OCI-LY1 (cell line): ENCODE results near the gene ZNF664.

Experiments
- H2AFZ ChIP-seq: fragments of 200-600 bp; sonication (generic), shearing (Covaris generic); 2 replicates; pipeline ENCODE4 v1.6.0; 2014; ENCODE audit warnings: antibody characterized with exemption, mild to moderate bottlenecking, low read length
- H3F3A ChIP-seq: fragments of 200-600 bp; sonication (generic), shearing (Covaris generic); 2 replicates; pipeline ENCODE4 v1.6.0; 2014; ENCODE audit warnings: mild to moderate bottlenecking, antibody characterized with exemption, low read length, moderate library complexity; ENCODE audit not compliant: insufficient read depth
- H3K27ac ChIP-seq: fragments of 200-600 bp; sonication (generic); 2 replicates; pipeline ENCODE4 v1.5.1; 2014; ENCODE audit warnings: low read length, mixed run types, mild to moderate bottlenecking, low read depth; ENCODE audit not compliant: poor library complexity, severe bottlenecking
- H3K27me3 ChIP-seq: fragments of 200-600 bp; sonication (generic); 2 replicates; pipeline ENCODE4 v1.6.0; 2014; ENCODE audit warnings: antibody characterized with exemption, mild to moderate bottlenecking, low read length, moderate library complexity; ENCODE audit not compliant: insufficient read depth
- H3K36me3 ChIP-seq: fragments of 200-600 bp; sonication (generic); 2 replicates; pipeline ENCODE4 v1.6.1; 2014; ENCODE audit warnings: mild to moderate bottlenecking, antibody characterized with exemption, low read length, moderate library complexity, mixed read lengths; ENCODE audit not compliant: insufficient read depth
- H3K4me1 ChIP-seq: fragments of 200-600 bp; sonication (generic); 2 replicates; pipeline ENCODE4 v1.5.1; 2014; ENCODE audit warnings: mild to moderate bottlenecking, low read length, moderate library complexity; ENCODE audit not compliant: insufficient read depth, severe bottlenecking
- H3K4me2 ChIP-seq: fragments of 200-600 bp; sonication (generic), shearing (Covaris generic); 2 replicates; pipeline ENCODE4 v1.6.1; 2014; ENCODE audit warnings: low read length
- H3K4me3 ChIP-seq: fragments of 200-600 bp; sonication (generic); 2 replicates; pipeline ENCODE4 v1.5.1; 2014; ENCODE audit warnings: low read length, low read depth, mild to moderate bottlenecking, mixed read lengths; ENCODE audit not compliant: poor library complexity, severe bottlenecking
- H3K79me2 ChIP-seq: fragments of 200-600 bp; shearing (Covaris generic); 2 replicates; pipeline ENCODE4 v1.6.1; 2016; ENCODE audit warnings: mixed run types, low read length, mixed read lengths; ENCODE audit not compliant: insufficient read depth
- H3K9ac ChIP-seq: fragments of 200-600 bp; sonication (generic), shearing (Covaris generic); 2 replicates; pipeline ENCODE4 v1.6.1; 2014; ENCODE audit warnings: mild to moderate bottlenecking, low read length, mixed read lengths
- H3K9me2 ChIP-seq: fragments of 200-600 bp; sonication (generic), shearing (Covaris generic); 2 replicates; pipeline ENCODE4 v1.6.1; 2014; ENCODE audit warnings: low read depth, mild to moderate bottlenecking, low read length, mixed read lengths
- H3K9me3 ChIP-seq: fragments of 200-600 bp; shearing (Covaris generic); 2 replicates; pipeline ENCODE4 v1.6.1; 2014; ENCODE audit warnings: low read length, mixed read lengths
- H4K20me1 ChIP-seq: fragments of 200-600 bp; sonication (generic), shearing (Covaris generic); 2 replicates; pipeline ENCODE4 v1.6.0; 2016; ENCODE audit warnings: mild to moderate bottlenecking, low read length; ENCODE audit not compliant: insufficient read depth
- CTCF ChIP-seq: fragments of 200-600 bp; sonication (generic), shearing (Covaris generic); IDR thresholded peaks from 2 replicates; pipeline ENCODE4 v1.5.1; 2017; ENCODE audit warnings: mild to moderate bottlenecking, antibody characterized with exemption, low read length, moderate library complexity, mixed read lengths
- EZH2 ChIP-seq: fragments of 200-600 bp; sonication (generic), shearing (Covaris generic); IDR thresholded peaks from 2 replicates; pipeline ENCODE4 v1.8.0; 2017; ENCODE audit warnings: borderline replicate concordance, mixed run types, mild to moderate bottlenecking, antibody characterized with exemption, low read length, moderate library complexity, mixed read lengths

Gene ZNF664

GRCh38 chr12:123937707-123938591 is 35.1 kb upstream of the ZNF664 start:
- Histone ChIP-seq H3K9ac (no peak overlapping the region), H3K4me1 (no peaks in the 10 kb centered on the region), H3F3A (no peaks in the 10 kb centered on the region), H3K4me2 (no peak overlapping the region), H3K79me2 (no peaks in the 10 kb centered on the region), H3K36me3 (no peaks in the 10 kb centered on the region), H2AFZ (no peak overlapping the region), H3K9me3 (no peaks in the 10 kb centered on the region), H3K4me3 (no peak overlapping the region), H3K27me3 (0 out of 2 replicates have a peak, but pooled peaks cover 5% of the 10 kb centered on the region), H4K20me1 (no peaks in the 10 kb centered on the region), H3K27ac (no peak overlapping the region), H3K9me2 (no peaks in the 10 kb centered on the region)
- TF ChIP-seq CTCF (no peak), EZH2 (no peak)

- Histone ChIP-seq H3K9me3 (no peaks in the 10 kb centered on the region), H3K9me2 (no peaks in the 10 kb centered on the region), H3K36me3 (no peaks in the 10 kb centered on the region), H3K4me3 (no peak overlapping the region), H3K4me1 (no peaks in the 10 kb centered on the region), H3F3A (no peaks in the 10 kb centered on the region), H3K79me2 (no peaks in the 10 kb centered on the region), H4K20me1 (no peaks in the 10 kb centered on the region), H3K27me3 (0 out of 2 replicates have a peak, but pooled peaks cover 5% of the 10 kb centered on the region), H3K9ac (no peak overlapping the region), H3K27ac (no peak overlapping the region), H2AFZ (no peak overlapping the region), H3K4me2 (no peak overlapping the region)
- TF ChIP-seq CTCF (peak; percentile 43), EZH2 (no peak)
These were observed 34.1 kb upstream of the ZNF664 start for GRCh38 chr12:123938679-123939480.

GRCh38 chr12:123939716-123940626 is 33.0 kb upstream of the ZNF664 start:
- Histone ChIP-seq H3K9me3 (no peaks in the 10 kb centered on the region), H3F3A (no peaks in the 10 kb centered on the region), H3K36me3 (no peaks in the 10 kb centered on the region), H3K27me3 (0 out of 2 replicates have a peak, but pooled peaks cover 5% of the 10 kb centered on the region), H3K4me2 (no peak overlapping the region), H3K4me1 (no peaks in the 10 kb centered on the region), H3K9me2 (no peaks in the 10 kb centered on the region), H3K27ac (no peak overlapping the region), H2AFZ (no peak overlapping the region), H3K79me2 (no peaks in the 10 kb centered on the region), H3K9ac (no peak overlapping the region), H4K20me1 (no peaks in the 10 kb centered on the region), H3K4me3 (no peak overlapping the region)
- TF ChIP-seq EZH2 (no peak), CTCF (no peak)
